A673 (cell line): ENCODE data around the gene ETFB.

ENCODE experiments used
- CTCF ChIP-seq: fragments of 300-800, 200-600 bp; sonication (generic); conservative IDR thresholded peaks from 2 replicates; pipeline ENCODE4 v1.5.1; 2017; ENCODE audit warnings: low read depth, mild to moderate bottlenecking, antibody characterized with exemption, low read length, moderate library complexity, mixed read lengths
- EZH2 ChIP-seq: fragments of 200-600 bp; sonication (generic); IDR thresholded peaks from 2 replicates; pipeline ENCODE4 v1.6.1; 2017; ENCODE audit warnings: borderline replicate concordance, low read depth, mild to moderate bottlenecking, mixed read lengths, antibody characterized with exemption, low read length; ENCODE audit not compliant: poor library complexity, severe bottlenecking

DNA sequence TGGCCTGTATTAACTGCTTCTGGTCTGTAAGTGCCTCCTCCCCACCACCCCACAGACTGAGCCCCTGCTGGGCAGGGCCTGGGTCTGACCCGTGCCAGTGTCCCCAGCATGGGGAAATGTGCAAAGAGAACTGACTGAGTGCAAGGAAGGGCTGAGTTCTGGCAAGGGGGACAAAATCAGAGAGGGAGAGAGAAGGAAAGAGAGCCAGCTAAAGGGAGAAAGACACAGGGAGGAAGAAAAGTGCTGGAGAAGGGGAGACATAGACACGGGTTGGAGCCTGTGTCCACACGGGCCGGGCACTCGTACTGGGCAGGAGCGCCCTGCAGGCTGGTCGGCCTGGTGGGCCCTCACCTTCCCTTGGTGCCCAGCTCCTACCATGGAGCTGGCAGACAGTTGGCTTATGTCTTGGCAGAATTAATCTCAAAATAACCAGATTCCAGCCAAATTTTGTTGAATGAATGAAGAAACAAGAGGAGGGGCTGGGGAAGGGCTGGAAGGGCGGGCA is 5.0 kb upstream of the ETFB start:
- TF ChIP-seq CTCF, result no peak
- no peak for TF ChIP-seq EZH2
